Measurements from ENCODE around the gene NCAM2. TPM values are rescaled to one million over a fixed set of nuclear protein-coding genes. Genes with fewer than 3 reads are reported as not detected.
A peak's percentile ranks its signal among the peaks of the same experiment; 100 is the strongest.

Gene NCAM2
- total RNA-seq, 1 donor from 2014 or later: 1.8 TPM

DNA sequence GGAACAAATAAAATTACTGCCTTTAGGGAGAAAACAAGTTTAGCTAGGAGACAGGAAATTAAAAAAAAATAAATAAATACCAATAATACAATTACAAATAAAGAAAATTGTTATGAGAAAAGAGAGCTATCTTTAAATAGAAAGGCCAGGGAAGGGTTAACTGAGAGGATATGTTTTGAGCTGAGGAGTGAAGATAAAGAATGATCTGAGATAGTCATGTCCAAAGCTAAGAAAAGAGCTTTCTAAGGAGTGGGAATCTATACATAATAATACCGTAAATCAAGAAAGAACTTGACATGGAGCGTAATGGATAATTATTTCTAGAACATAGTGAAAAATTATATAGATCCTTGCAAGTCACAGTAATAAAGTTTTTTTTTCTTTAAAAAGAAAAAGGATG, 176.5 kb downstream of the NCAM2 start:
- DNase-seq (ENCODE audit: low spot score): no peak

DNA sequence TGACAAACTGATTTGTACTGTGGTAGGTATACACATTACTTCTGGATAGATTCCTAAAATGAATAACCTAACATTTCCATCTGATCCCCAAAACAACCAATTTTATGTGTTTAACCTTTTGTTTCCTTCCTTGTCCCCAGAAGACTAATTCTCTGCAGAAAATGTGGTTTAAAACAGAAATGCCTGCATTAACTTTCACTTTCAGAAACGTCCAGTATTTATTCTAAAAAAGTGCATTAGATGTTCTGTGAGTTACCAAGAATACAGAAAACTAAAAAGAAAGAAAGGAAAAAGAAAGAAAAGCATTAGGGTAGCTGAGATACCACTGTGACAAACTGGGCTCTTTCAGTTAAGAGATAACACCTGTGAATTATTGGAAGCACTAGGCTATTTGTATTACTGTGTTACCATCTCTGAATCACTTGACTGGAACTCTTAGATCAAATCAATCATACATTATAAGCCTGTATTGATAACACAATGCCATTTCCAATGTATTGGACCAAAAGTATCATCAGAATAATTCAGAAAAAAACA, 177.7 kb downstream of the NCAM2 start:
- no peak for DNase-seq (ENCODE audit: low spot score)

DNA sequence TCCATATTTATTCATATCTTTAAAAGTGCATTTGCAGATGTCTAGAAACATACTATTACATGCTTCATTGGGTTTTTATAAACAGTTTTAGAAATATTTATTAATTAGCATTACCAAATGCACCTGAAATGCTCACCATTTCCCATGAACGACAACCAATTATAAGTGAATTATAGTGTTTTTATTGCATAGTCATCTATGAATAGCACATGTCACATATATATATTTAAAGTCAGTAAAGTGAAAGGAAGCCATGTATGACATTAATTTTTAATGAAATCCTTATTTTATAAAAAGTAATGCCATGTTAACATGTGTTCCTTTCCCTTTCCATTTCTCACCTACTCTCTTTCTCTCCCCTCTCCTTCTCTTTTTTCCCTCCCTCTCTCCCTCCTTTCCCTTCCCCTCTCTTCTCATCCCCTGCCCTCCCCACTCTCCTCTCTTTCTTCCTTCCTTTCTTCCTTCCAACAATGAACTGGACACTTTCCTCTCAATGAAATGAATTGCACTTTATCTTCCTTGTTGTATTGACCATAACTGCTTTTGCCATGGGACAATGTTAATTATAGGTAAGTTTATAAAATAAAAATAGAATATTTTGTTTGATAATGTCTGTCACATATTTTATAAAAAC, 179.3 kb downstream of the NCAM2 start:
- DNase-seq (ENCODE audit: low spot score): no peak

DNA sequence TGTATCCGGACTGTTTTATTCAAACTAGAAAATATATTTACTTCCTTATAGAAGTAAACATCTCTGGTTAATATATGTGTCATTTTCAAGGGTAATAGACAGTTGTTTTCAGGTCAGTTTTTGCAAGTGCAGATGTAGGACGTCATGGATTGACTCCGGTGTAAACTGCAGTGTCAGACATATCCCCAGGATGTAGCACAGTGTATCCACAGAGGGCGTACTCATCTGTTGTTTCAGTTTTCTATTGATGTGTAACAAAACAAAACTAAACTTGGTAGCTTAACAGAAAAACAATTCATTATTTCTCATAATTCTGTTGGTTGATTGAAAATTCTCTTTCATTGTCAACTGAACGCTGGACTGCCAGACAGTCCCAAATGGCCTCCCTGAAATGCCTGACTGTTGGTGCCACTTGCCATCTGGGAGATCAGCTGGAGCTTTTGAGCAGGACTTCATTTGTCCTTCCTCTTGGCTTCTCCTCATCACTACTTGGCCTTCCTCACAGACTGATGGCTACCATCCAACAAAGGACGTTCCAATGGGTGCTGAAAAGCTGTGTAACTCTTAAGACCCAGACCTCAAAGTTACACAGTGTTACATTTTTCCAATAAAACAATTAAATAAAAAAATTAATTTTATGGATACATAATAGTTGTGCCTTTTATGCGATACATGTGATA, 181.6 kb downstream of the NCAM2 start:
- DNase-seq (ENCODE audit: low spot score): no peak

DNA sequence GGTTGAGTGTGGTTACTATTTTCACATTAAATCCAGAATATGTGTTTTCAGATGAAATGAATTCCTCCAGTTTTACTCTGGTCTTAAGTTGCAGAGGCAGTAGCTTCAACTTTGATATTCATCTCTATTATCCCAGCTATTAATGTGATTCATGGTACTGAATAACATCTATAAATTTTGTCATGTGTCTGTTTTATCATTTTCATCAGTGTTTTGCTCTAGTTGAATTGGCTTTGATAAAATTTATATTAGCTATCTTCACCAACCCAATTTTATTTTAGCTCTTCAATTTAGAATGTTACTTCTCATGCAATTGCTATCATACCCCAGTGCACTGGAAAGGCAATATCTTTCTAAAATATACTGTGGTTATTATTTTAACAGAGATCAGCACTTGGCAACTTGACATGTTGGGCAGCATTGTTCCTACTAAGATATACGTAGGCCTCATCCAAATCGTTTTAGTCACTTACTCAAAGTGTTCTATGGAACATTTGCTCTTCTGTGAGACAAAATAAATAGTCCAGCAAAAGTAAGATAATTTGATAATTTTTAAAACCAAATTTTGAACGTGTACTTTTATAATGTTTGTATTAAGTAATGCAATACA, 184.3 kb downstream of the NCAM2 start:
- no peak for DNase-seq (ENCODE audit: low spot score)

DNA sequence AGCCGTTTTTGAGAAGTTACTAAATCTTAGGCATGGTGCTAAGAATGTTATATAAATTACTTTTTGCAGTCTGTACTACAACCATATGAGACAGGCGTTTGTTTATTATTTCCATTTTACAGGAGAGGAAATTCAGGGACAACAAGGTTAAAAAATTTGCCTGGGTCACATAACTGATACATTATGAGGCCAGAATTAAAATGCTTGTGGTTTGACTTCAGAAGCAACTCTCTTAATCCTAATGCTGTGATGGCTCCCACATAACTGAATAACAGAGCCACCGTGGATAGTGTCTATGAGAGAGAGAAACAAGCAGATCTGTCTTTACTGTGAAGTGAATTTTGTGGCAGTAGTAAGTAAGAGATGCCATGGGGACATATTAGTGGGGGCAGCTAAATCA, 184.9 kb downstream of the NCAM2 start:
- no peak for DNase-seq (ENCODE audit: low spot score)

DNA sequence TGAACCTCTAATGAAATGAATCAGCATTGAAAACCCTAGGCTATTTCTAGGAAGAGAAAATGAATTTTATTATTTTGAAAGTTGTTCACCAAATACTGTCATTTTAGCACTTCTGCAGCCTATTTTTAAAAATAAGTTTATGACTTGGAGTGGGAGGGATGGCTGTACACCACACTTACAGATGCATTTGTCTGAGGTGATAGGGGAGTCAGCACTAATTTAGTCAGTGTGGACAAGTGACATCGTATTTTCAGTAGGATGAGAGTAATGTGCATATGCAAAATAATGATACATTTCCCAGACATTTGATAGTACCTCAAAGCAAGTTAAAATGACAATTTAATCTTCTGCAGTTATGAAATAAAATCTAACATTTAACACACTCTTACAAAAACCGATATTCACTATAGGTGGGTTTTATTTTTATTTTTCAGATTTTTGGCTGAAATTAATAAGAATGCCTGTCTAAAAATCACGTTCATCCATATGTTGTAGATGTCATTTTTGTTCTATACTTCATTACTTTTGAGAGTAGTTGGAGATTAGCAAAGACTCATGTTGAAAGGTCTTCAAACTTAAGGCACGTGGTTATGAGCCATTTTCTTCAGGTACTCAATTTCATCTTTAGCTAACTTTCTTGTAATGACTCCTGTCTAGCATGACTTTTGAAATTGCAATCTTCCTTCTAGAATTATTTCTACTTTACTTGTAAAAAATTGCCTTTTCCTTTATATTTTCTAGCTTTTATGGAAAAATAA, 186.7 kb downstream of the NCAM2 start:
- no peak for DNase-seq (ENCODE audit: low spot score)

DNA sequence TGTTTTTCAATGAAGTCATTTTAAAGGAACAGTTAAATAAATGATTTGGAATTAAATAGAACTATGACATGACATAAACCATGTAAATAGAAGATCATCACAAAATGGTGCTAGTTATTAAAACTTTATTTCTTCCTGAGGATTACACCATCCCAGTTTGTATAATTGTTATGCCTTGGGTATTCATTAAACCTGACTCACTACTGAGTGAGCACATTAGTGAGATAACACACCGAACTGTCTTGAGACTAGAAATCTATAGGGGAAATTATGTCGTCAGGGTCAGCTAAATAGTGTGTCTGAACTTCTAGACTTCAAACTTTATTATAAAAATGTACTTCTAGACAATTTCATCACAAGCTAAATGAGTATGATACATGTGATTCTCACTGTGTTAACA, 189.4 kb downstream of the NCAM2 start:
- DNase-seq (ENCODE audit: low spot score): no peak

DNA sequence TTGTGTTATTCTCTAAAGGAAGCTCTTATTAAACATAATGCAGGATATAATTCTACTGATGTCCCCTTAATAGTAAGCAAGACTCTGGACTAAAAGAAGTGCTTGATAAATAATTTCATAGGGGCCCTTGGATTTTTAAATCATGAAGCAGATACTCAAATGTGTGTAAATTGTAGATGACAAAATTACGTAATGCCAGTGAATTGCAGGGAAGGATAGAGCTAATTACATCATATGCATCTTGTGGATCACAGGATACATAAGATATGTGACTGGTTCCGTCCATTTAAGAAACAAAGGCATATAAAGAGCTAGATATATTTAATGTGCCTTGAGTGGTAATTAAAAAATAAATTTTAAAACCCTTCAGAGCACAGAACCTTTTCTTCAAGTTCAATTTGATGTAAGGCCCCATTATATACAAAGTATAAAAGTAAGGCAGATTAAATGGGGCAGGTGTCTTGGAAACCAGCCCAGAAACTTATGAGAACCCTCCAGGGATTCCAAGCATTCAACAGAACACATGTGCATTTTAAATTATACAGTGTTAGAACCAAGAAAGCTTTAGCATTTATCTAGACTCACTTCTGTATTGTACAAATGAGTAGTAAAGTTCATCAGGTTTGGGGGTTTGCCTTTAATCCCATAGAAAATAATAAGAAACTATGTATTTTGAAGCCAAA, 190.4 kb downstream of the NCAM2 start:
- DNase-seq (ENCODE audit: low spot score): no peak

DNA sequence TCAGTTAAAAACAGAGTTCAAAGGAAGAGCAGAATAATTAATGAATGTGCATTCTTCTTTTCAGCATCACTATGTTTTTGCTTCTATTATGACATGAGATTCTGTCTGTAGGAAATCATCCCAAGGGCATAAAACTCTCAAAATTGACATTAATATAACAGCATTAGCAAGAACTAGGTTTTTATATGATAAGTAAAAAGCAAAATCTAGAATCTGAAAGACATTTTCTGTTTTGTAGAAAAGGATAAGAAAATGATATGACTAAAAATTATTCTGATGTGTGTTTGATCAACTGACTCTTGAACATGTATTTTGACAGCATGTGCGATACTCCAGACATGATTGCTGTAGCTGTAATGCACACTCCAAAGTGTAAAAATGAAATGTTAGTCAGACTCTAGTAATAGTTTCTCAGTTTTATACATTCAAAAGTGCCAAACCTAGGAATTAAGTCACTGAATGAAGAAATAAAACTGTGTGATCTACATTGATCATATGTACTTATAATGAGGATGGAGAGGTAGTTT, 197.3 kb downstream of the NCAM2 start:
- no peak for DNase-seq (ENCODE audit: low spot score)

DNA sequence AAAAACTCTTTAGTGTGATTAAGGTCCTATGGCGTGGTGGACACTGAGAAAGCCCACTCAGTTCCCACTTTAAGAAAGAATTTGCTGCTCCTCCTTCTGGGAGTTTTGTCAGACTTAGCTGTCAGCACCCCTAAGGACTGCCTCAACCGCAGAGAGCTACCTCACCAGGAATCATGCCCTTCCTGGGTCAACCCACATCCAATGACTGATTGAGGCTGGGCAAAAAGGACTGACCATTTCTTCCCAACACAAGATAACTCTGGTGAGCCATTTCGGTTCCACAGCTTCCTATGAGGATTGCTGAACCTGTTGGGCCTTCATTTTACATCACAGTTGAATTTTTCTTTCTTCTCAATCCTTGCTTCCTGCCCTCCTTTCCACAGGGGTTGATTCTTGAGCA, 197.9 kb downstream of the NCAM2 start:
- DNase-seq (ENCODE audit: low spot score): no peak

DNA sequence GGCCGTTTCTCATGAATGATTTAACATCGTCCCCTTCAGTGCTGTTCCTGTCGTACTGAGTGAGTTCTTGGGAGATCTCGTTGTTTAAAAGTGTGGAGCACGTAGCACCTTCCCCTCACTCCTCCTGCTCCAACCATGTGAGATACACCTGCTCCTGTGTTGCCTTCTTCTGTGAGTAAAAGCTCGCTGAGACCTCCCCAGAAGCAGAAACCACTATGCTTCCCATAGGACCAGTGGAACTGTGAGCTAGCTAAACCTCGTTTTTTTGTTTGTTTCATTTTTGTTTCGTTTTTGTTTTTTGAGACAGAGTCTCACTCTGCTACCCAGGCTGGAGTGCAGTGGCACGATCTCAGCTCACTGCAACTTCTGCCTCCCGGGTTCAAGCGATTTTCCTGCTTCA, 198.6 kb downstream of the NCAM2 start:
- DNase-seq (ENCODE audit: low spot score): no peak

DNA sequence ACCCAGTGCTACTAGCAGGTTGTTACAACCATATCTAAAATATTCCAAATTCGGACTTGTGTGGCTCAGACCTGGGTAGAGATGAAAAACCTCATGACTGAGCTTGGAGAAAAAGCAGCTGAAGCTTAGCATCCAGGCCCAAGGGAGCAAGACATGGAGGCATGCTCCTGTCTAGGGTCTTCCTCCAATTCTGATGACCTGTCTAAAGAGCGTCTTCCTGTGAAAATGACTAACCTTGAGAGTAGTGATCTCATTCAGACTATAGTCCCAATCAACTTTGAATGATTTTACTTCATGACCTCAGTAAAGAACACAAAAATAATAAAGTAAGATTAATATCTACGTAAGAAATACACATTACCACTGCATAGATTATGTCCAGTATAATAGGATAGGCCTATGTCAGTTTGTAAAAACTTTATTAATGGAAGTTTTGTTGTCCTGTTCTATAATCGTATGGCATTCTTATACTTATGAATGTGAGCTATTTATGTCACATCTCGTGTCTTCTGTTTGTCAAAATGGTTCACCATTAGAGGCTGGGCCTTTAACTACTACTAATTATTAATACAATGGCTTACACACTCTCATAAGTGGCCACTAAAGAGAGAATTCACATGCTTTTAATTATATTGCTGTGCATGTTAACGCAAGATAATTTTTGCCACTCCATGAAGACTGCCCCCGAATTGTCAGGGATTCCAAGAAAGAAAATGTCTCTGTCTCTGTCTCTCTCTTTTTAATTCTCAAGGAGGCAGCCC, 201.3 kb downstream of the NCAM2 start:
- DNase-seq (ENCODE audit: low spot score): no peak

DNA sequence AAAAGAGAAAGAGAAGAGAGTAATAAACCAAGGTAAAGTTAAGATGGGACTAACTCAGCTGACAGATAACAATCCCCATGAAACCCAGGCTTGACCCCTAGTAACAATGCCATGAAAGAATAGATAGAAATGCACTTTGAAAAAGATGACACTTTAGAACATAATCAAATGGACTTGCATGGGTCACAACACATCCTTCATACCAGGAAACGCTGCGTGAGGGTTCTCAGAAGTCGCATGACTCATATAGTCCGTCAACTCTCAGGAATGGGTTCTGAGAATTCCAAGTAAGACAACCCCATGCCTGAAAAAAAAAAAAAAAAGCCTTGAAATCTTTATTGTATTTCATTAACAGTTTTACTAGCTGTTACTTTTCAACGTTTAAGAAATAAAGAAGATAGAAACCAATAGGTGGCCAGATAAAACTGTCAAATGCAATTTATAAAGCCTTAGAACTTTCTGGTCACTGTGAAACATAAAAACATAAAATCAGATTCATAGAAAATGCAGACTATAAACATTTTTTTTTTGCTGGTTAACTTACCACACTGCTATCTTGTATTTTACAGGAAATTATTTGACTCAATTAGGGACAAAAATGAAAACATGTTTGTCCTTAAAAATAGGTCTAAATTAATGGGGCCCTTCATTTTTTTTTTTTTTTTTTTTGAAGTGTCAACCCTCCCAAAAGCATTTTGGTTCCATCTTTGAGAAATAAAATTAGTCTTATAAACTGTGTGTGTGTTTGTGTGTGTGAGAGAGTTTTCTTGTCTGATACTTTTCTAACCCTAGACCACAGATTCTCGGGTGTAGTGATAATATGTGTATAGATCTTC, 202.1 kb downstream of the NCAM2 start:
- peak; percentile 37 for DNase-seq (ENCODE audit: low spot score)

DNA sequence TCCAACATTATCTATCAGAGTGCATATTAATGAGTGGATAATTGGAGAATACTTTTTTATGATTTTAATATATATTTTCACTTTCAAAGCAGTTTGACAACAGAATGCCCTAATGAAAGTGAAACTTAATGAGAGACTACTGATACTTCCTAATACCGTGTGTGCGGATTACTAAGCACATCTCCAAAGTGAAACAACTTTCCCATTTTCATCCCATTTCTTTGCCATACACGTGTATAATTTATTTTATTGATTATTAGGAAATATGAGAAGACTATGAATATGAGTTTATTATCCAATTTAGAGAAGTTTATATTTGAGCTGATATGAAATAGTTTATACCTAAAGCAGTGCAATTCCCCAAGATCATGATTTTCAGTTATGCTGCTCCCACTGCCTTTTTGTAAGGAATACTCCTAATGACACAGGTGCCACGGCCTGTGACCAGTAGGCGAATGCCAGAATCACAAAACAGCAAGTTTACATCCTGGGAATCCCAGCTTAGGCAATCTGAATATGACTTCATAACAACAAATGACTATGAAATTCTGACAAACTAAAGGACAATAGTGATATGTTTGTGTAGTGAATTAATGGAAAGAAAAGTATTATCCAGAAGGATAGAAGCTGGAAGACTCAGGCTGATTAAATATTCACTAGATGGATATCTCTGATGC, 202.9 kb downstream of the NCAM2 start:
- no peak for DNase-seq (ENCODE audit: low spot score)

DNA sequence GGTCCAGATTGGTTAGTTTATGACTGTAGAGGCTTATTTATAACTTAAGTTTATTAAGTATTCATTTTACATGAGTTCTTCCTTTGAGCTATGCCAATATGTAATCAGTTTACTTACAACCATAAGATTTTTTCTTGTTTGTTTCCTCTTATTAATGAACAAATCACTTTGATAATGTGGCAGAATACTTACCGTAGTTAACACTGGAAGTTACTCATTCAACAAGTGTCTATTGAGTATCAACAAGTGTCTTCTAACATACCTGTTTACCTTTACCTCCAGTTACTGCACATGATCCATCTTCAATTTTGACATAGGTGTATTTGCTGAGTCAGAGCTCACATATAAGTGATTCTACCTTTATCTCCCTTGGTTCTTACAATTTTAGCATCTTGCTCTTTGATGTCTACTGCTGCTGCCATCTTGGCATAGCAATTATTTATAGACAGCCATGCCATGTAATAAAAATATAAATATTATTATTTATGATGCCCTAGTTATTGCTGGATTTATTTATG, 205.7 kb downstream of the NCAM2 start:
- DNase-seq (ENCODE audit: low spot score): no peak

DNA sequence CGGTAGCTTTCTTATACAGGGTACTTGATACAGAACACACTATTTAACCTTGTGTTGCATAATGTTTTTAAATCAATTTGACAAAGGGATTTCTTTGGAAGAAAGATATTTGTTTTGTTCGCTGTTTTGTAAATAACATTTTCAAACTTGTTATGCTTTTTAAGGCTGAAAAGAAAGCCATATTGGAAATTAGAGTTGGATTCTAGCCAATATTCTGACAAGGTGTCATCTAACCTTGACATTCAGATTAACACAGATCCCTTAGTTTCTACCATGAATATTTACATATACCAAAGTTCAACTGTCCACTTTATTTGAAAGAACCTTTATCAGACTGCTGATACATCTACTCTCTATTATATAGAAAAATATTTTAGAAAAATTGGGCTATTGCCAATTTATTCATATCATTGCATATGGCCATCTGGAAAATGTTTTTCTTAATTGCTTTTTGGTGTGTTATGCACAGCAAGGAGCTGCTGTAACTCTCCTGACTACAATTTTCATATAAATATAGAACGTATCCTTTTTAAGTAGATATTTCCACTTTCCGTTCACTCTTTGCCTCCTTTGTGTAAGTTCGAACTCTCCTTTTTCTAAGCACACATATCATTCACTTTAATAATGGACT, 206.3 kb downstream of the NCAM2 start:
- no peak for DNase-seq (ENCODE audit: low spot score)

DNA sequence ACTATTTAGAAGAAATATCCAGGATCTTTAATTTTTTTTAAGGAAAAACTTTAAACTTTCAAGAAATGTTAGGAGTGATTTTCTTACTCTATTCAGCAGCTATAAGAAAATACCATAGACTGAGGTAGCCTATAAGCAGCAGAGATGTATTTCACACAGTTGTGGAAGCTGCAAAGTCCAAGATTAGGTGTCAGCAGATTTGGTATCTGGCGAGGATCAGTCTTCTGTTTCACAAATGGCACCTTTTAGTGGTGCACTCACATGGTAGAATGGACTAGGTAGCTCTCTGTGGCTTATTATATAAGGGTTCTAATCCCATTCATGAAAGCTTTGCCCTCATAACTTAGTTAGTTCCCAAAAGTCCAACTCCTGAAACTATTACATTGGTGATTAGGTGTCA, 207.4 kb downstream of the NCAM2 start:
- DNase-seq (ENCODE audit: low spot score): no peak

DNA sequence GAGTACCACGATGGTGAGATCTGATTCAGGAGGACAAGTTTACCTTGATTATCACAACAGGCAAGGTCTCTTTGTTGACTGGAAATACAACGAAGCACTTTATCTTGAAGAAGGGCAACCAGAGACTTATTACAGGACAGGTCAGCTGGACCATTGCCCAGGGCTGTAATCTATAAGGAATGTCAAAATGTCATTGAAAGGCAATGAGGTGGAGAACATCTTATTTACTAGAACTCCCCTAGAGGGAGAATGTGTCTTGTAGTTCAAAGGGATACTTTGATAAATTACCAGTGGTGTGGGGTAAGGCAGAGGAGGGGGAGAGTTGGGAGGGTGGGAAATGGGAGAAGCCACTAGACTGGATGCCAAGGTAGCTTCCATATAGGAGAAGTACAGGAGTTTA, 212.3 kb downstream of the NCAM2 start:
- DNase-seq (ENCODE audit: low spot score): no peak

Measured in mucosa of gallbladder (tissue), 1 donor.